Measurements from ENCODE around the gene FNDC5.

FNDC5 gene

GRCh38 chr1:32893198-32894018 is 22.7 kb upstream of the FNDC5 start:
- Mint-ChIP-seq H3K27ac (no peak overlapping the region), H3K36me3 (no peaks in the 10 kb centered on the region), H3K4me1 (peaks cover 10% of the 10 kb centered on the region), H3K27me3 (peaks cover 95% of the 10 kb centered on the region), H3K9me3 (no peaks in the 10 kb centered on the region), H3K4me3 (peak overlapping the region; percentile 35)
- CTCF ChIA-PET, result interaction anchor here (0.6 to 6.3 kb wide), 7 partner anchors 11 to 493 kb away, joined by 3 to 27 read pairs (median 4); no protein-coding TSS in a partner anchor
- peak; percentile 39 for DNase-seq

GRCh38 chr1:32892368-32893197 is 21.9 kb upstream of the FNDC5 start:
- Mint-ChIP-seq H3K36me3 (no peaks in the 10 kb centered on the region), H3K4me1 (peaks cover 10% of the 10 kb centered on the region), H3K4me3 (peak overlapping the region; percentile 23), H3K27ac (no peak overlapping the region), H3K9me3 (no peaks in the 10 kb centered on the region), H3K27me3 (peaks cover 95% of the 10 kb centered on the region)
- CTCF ChIA-PET, result interaction anchor here (0.6 to 6.3 kb wide), 14 partner anchors 11 to 492 kb away, joined by 3 to 27 read pairs (median 4); no protein-coding TSS in a partner anchor
- peak; percentile 46 for DNase-seq

- CTCF ChIA-PET, result interaction anchor here (1.0 to 6.3 kb wide), 6 partner anchors 13 to 164 kb away, joined by 3 to 27 read pairs (median 3); no protein-coding TSS in a partner anchor
- H3K4me3 Mint-ChIP-seq, result no peak overlapping the region
- H3K36me3 Mint-ChIP-seq, result no peaks in the 10 kb centered on the region
- H3K27me3 Mint-ChIP-seq, result peaks cover 96% of the 10 kb centered on the region
- peaks cover 10% of the 10 kb centered on the region for H3K4me1 Mint-ChIP-seq
- DNase-seq, result no peak
- H3K9me3 Mint-ChIP-seq, result no peaks in the 10 kb centered on the region
- H3K27ac Mint-ChIP-seq, result no peak overlapping the region
Measured at GRCh38 chr1:32891630-32892029, 20.9 kb upstream of the FNDC5 start.

GRCh38 chr1:32891241-32891570 is 20.5 kb upstream of the FNDC5 start:
- H3K4me3 Mint-ChIP-seq, result no peak overlapping the region
- H3K27ac Mint-ChIP-seq, result no peak overlapping the region
- peaks cover 10% of the 10 kb centered on the region for H3K4me1 Mint-ChIP-seq
- H3K36me3 Mint-ChIP-seq, result no peaks in the 10 kb centered on the region
- no peak for DNase-seq
- H3K27me3 Mint-ChIP-seq, result peaks cover 95% of the 10 kb centered on the region
- CTCF ChIA-PET, result interaction anchor here (1.6 to 6.3 kb wide), 3 partner anchors 15 to 164 kb away, joined by 3 to 27 read pairs (median 6); no protein-coding TSS in a partner anchor
- H3K9me3 Mint-ChIP-seq, result no peaks in the 10 kb centered on the region

- Mint-ChIP-seq H3K36me3 (no peaks in the 10 kb centered on the region), H3K4me3 (no peak overlapping the region), H3K4me1 (peaks cover 10% of the 10 kb centered on the region), H3K27ac (no peak overlapping the region), H3K27me3 (peaks cover 94% of the 10 kb centered on the region), H3K9me3 (no peaks in the 10 kb centered on the region)
- CTCF ChIA-PET, result interaction anchor here (6.3 kb wide), 1 partner anchor 15 kb away, joined by 27 read pairs; no protein-coding TSS in a partner anchor
- no peak for DNase-seq
Measured at GRCh38 chr1:32890516-32891240, 20.0 kb upstream of the FNDC5 start.

GRCh38 chr1:32889731-32890278 is 19.1 kb upstream of the FNDC5 start:
- peaks cover 14% of the 10 kb centered on the region for H3K4me1 Mint-ChIP-seq
- no peak overlapping the region for H3K27ac Mint-ChIP-seq
- H3K27me3 Mint-ChIP-seq, result peaks cover 94% of the 10 kb centered on the region
- DNase-seq, result no peak
- no peaks in the 10 kb centered on the region for H3K9me3 Mint-ChIP-seq
- H3K4me3 Mint-ChIP-seq, result no peak overlapping the region
- CTCF ChIA-PET, result interaction anchor here (6.3 kb wide), 1 partner anchor 14 kb away, joined by 27 read pairs; no protein-coding TSS in a partner anchor
- H3K36me3 Mint-ChIP-seq, result no peaks in the 10 kb centered on the region

GRCh38 chr1:32888677-32889420 is 18.1 kb upstream of the FNDC5 start:
- CTCF ChIA-PET, result interaction anchor here (1.2 to 6.3 kb wide), 2 partner anchors 12 to 13 kb away, joined by 3 to 27 read pairs; no protein-coding TSS in a partner anchor

GRCh38 chr1:32888134-32888533 is 17.4 kb upstream of the FNDC5 start:
- no peak for DNase-seq
- H3K4me3 Mint-ChIP-seq, result no peak overlapping the region
- H3K4me1 Mint-ChIP-seq, result peaks cover 11% of the 10 kb centered on the region
- peaks cover 94% of the 10 kb centered on the region for H3K27me3 Mint-ChIP-seq
- no peak overlapping the region for H3K27ac Mint-ChIP-seq
- no peaks in the 10 kb centered on the region for H3K9me3 Mint-ChIP-seq
- CTCF ChIA-PET, result interaction anchor here (0.6 to 1.2 kb wide), 2 partner anchors 11 to 367 kb away, joined by 3 to 4 read pairs; no protein-coding TSS in a partner anchor
- H3K36me3 Mint-ChIP-seq, result no peaks in the 10 kb centered on the region

More at GRCh38 chr1:32888677-32889420, 18.1 kb upstream of the FNDC5 start:
- Mint-ChIP-seq H3K4me1 (peaks cover 14% of the 10 kb centered on the region), H3K27ac (no peak overlapping the region), H3K9me3 (no peaks in the 10 kb centered on the region), H3K4me3 (no peak overlapping the region), H3K36me3 (no peaks in the 10 kb centered on the region), H3K27me3 (peaks cover 94% of the 10 kb centered on the region)
- no peak for DNase-seq

GRCh38 chr1:32887623-32888022 is 16.9 kb upstream of the FNDC5 start:
- CTCF ChIA-PET, result interaction anchor here (0.6 to 1.2 kb wide), 3 partner anchors 11 to 367 kb away, joined by 3 to 4 read pairs (median 3); no protein-coding TSS in a partner anchor
- Mint-ChIP-seq H3K9me3 (no peaks in the 10 kb centered on the region), H3K27me3 (peaks cover 94% of the 10 kb centered on the region), H3K36me3 (no peaks in the 10 kb centered on the region), H3K4me1 (peaks cover 9% of the 10 kb centered on the region), H3K4me3 (no peak overlapping the region), H3K27ac (no peak overlapping the region)
- DNase-seq, result no peak

- Mint-ChIP-seq H3K9me3 (no peaks in the 10 kb centered on the region), H3K27me3 (peaks cover 93% of the 10 kb centered on the region), H3K27ac (no peak overlapping the region), H3K4me3 (no peak overlapping the region), H3K36me3 (no peaks in the 10 kb centered on the region), H3K4me1 (peaks cover 4% of the 10 kb centered on the region)
- no peak for DNase-seq
- CTCF ChIA-PET, result interaction anchor here (0.6 to 0.8 kb wide), 5 partner anchors 8 to 34 kb away, joined by 3 to 4 read pairs (median 3); no protein-coding TSS in a partner anchor
Measured at GRCh38 chr1:32886828-32887414, 16.2 kb upstream of the FNDC5 start.

- CTCF ChIA-PET, result interaction anchor here (0.7 to 1.5 kb wide), 5 partner anchors 8 to 22 kb away, joined by 3 to 7 read pairs (median 3); no protein-coding TSS in a partner anchor
Measured at GRCh38 chr1:32886004-32886827, 15.5 kb upstream of the FNDC5 start, which contains the start of gene HPCA. TSS of gene HPCA (plus strand) at chr1:32886491. CDS start at chr1:32888899, 2,408 bp downstream.

GRCh38 chr1:32885676-32886003 is 14.9 kb upstream of the FNDC5 start:
- H3K4me3 Mint-ChIP-seq, result no peak overlapping the region
- peaks cover 4% of the 10 kb centered on the region for H3K4me1 Mint-ChIP-seq
- CTCF ChIA-PET, result interaction anchor here (1.2 to 1.5 kb wide), 2 partner anchors 10 to 13 kb away, joined by 3 to 7 read pairs; no protein-coding TSS in a partner anchor
- H3K36me3 Mint-ChIP-seq, result no peaks in the 10 kb centered on the region
- H3K27me3 Mint-ChIP-seq, result peaks cover 92% of the 10 kb centered on the region
- H3K9me3 Mint-ChIP-seq, result no peaks in the 10 kb centered on the region
- H3K27ac Mint-ChIP-seq, result no peak overlapping the region
- no peak for DNase-seq

More at GRCh38 chr1:32886004-32886827, 15.5 kb upstream of the FNDC5 start, which contains the start of gene HPCA:
- Mint-ChIP-seq H3K27ac (no peak within 1 kb of the TSS), H3K36me3 (no peaks in the 10 kb centered on the region), H3K9me3 (no peaks in the 10 kb centered on the region), H3K27me3 (peaks cover 93% of the 10 kb centered on the region), H3K4me3 (no peak within 1 kb of the TSS), H3K4me1 (peaks cover 4% of the 10 kb centered on the region)
- peak; percentile 71 for DNase-seq
